ENCODE measurements around the gene LRP1B. TPM values are rescaled to one million over a fixed set of nuclear protein-coding genes. Genes with fewer than 3 reads are reported as not detected.
"Not testable (repeated sequence)": the region's sequence is repeated elsewhere in the genome, so short reads cannot be mapped to it uniquely, and the experiment has no call there.

Gene LRP1B
- total RNA-seq, 4 donors from 2014 or later, result 3.6 to 10.1 (median 6.1) TPM

DNA sequence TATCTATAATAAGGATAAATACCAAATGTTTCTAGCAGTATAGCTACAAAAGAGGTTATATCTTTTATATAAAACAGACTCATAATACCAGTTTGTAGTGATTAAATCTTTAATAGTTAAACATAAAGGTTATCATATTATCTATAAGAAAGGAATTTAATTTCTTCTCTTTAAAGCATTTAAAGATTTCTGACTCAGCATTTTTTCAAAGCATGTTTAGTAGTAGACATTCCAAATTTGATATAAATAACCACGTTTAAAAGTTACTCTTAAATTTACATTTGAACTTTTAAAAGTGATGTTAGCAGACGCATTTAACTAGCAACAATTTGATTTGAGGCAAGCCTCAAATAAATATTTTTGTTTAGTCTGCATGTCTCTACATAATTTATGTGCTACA is 1842.6 kb downstream of the LRP1B start:
- ATAC-seq (ENCODE audit: low FRiP score) (no peak), DNase-seq (ENCODE audit: low spot score) (no peak)
- TF ChIP-seq, protein P1, sequence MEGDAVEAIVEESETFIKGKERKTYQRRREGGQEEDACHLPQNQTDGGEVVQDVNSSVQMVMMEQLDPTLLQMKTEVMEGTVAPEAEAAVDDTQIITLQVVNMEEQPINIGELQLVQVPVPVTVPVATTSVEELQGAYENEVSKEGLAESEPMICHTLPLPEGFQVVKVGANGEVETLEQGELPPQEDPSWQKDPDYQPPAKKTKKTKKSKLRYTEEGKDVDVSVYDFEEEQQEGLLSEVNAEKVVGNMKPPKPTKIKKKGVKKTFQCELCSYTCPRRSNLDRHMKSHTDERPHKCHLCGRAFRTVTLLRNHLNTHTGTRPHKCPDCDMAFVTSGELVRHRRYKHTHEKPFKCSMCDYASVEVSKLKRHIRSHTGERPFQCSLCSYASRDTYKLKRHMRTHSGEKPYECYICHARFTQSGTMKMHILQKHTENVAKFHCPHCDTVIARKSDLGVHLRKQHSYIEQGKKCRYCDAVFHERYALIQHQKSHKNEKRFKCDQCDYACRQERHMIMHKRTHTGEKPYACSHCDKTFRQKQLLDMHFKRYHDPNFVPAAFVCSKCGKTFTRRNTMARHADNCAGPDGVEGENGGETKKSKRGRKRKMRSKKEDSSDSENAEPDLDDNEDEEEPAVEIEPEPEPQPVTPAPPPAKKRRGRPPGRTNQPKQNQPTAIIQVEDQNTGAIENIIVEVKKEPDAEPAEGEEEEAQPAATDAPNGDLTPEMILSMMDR (IDR thresholded peaks at IDR 0.05), result no peak

DNA sequence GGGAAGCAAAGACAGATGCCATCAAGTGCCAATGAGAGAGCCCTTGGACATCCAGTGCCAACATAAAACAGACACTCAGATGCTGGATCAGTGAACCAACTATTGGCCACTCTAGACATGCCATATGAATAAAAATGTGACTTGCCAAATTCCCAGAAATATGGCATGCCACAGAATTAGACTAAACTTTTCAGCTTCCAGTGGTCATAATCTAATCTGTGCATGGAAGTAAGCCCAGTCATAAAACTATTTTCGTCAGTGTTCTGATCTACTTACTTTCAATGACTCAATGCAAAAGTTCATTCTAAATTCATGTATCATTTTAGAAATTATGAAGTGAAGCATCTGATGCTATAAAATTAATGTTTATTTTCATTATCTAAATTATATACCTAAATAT is 1844.4 kb downstream of the LRP1B start:
- ATAC-seq (ENCODE audit: low FRiP score), result no peak
- TF ChIP-seq, protein P1 (IDR thresholded peaks at IDR 0.05), result no peak
- DNase-seq (ENCODE audit: low spot score), result no peak

DNA sequence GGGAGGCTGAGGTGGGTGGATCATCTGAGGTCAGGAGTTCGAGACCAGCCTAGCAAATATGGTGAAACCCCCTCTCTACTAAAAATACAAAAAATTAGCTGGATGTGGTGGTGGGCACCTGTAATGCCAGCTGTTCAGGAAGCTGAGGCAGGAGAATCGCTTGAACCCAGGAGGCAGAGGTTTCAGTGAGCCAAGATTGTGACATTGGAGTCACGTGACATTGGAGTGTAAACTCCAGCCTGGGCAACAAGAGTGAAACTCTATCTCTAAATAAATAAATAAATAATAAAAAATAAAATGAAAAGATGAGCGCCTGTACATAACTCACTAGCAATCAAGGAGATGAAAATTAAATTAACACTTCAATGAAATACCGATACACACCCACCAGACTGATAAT is 1853.5 kb downstream of the LRP1B start:
- not testable (repeated sequence) for DNase-seq (ENCODE audit: low spot score); ATAC-seq (ENCODE audit: low FRiP score)

DNA sequence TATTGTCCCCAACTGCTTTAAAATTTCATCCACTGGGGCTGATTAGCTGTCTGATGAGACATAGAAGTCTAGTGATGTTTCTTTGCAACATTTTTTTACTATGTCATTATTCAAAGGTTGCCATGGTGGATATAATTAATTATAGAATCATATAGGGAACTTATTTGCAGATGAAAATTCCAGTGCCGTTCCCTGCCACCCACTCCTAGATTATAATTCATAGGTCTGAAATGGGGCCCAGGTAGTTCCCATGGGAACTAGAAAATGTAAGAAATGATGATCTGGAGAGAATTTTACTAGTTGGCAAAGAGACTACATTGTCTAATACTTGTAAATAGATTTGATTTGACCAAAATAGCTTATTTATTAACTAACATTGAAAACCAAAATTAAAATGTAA is 1854.2 kb downstream of the LRP1B start:
- TF ChIP-seq, protein P1 (IDR thresholded peaks at IDR 0.05), result no peak

DNA sequence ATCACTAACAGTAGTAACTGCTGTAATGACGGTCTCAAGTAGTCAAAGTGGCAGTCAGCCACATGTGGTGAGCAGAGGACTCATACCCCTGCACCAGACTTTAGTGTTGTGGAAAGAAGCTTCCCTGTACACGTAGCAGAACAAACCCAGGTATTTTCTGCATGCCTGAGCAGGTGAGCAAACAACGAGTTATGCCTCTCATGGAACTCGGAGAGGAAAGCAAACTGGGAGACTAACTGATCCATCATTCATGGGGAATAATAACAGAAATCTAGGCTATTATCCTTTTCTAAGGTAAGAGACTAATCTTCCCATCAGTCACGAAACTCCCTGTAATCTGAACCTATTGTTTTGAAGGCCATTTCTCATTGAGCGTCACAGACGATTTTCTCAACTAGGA is 1855.4 kb downstream of the LRP1B start:
- ATAC-seq (ENCODE audit: low FRiP score), result no peak
- TF ChIP-seq, protein P1 (IDR thresholded peaks at IDR 0.05), result no peak
- no peak for DNase-seq (ENCODE audit: low spot score)

More for the DNA sequence above, 1854.2 kb downstream of the LRP1B start:
- DNase-seq (ENCODE audit: low spot score), result no peak
- no peak for ATAC-seq (ENCODE audit: low FRiP score)

DNA sequence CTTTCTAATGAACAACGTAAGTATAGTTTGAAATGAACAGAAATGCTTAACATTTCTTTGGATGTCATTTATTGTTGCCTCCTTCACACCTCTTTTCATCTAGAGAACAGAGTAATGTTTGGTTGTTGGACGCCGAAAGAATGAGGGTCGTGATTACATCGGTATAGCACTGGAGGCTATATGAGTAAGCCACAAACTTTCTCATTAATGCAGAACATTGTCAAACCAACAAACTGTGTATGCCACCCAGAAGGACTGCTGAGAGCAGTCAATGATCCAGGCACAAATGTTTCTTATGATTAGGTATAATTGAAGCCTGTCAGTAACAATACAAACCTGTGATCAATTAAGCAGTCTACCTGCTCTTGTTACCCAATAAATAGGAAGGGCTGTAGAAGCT is 1855.9 kb downstream of the LRP1B start:
- TF ChIP-seq, protein P1 (IDR thresholded peaks at IDR 0.05), result no peak
- DNase-seq (ENCODE audit: low spot score), result no peak
- no peak for ATAC-seq (ENCODE audit: low FRiP score)

DNA sequence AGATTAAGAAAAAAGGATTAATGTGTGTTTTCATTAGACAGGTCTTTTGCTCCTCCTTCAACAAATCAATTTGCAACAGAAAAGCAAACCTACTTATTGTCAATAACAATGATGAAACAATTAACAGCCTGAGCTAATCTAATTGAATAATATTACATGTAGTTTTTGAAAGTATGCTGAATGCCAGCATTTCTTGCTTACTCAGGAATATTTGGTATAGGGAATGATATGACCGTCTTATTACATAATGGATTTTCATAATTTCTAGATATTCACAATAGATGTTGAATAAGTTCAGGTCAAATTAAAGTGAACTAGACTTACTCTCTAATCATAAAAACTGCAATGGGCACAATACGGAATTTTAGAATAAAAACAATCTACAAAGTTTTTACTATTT is 1856.9 kb downstream of the LRP1B start:
- DNase-seq (ENCODE audit: low spot score), result no peak
- no peak for ATAC-seq (ENCODE audit: low FRiP score)
- TF ChIP-seq, protein P1 (IDR thresholded peaks at IDR 0.05), result no peak

DNA sequence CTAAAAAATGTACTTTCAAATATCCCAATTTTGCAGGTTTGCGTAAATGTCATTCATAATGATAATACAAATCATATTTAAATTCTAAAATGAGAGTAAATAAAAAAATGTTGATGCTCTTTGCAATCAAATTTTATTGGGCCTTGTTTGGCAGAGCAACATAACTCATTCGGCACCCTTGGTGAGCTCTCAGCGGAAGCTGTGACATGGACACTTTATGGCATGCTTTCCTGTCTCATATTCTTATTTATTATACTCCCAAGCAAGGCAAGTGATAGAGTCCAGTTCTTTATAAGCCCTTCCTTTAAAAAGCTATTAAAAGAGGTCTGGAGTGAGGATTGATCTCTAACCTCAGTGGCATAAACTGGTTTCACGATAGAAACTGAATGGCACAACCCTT is 1857.4 kb downstream of the LRP1B start:
- no peak for ATAC-seq (ENCODE audit: low FRiP score)
- TF ChIP-seq, protein P1 (IDR thresholded peaks at IDR 0.05), result no peak
- no peak for DNase-seq (ENCODE audit: low spot score)

Measured in omental fat pad (tissue), 4 donors.